Smooth muscle cell (in vitro differentiated cells): ENCODE data around the gene THRAP3. TPM values are rescaled to one million over a fixed set of nuclear protein-coding genes. Genes with fewer than 3 reads are reported as not detected.

Experiments used
- DNase-seq: peaks from one replicate; lab custom pipeline; 2025; ENCODE audit not compliant: unreplicated experiment; lab: John Stamatoyannopoulos, UW
- H2AFZ ChIP-seq: fragments of 200-600 bp; sonication (generic); 2 replicates; pipeline ENCODE4 v1.6.0; 2016; ENCODE audit warnings: antibody characterized with exemption, low read depth, mild to moderate bottlenecking
- H3F3A ChIP-seq: fragments of 200-600 bp; sonication (generic); 2 replicates; pipeline ENCODE4 v1.6.0; 2017; ENCODE audit warnings: antibody characterized with exemption, low read depth
- H3K27ac ChIP-seq: fragments of 200-600 bp; sonication (generic); 2 replicates; pipeline ENCODE4 v1.5.1; 2016; ENCODE audit warnings: low read depth, mild to moderate bottlenecking
- H3K27me3 ChIP-seq: fragments of 200-600 bp; sonication (generic); 2 replicates; pipeline ENCODE4 v1.6.1; 2016; ENCODE audit warnings: low read depth, mild to moderate bottlenecking
- H3K36me3 ChIP-seq: fragments of 200-600 bp; sonication (generic); 2 replicates; pipeline ENCODE4 v1.5.1; 2016; ENCODE audit warnings: low read depth
- H3K4me1 ChIP-seq: fragments of 200-600 bp; sonication (generic); 2 replicates; pipeline ENCODE4 v1.5.1; 2016; ENCODE audit warnings: low read depth
- H3K4me2 ChIP-seq: fragments of 200-600 bp; sonication (generic); 2 replicates; pipeline ENCODE4 v1.6.0; 2016; ENCODE audit warnings: mild to moderate bottlenecking
- H3K4me3 ChIP-seq: fragments of 200-600 bp; sonication (generic); 2 replicates; pipeline ENCODE4 v1.5.1; 2016; ENCODE audit warnings: mild to moderate bottlenecking
- H3K79me2 ChIP-seq: fragments of 200-600 bp; sonication (generic); 2 replicates; pipeline ENCODE4 v1.6.0; 2016; ENCODE audit warnings: low read depth, mild to moderate bottlenecking
- H3K9ac ChIP-seq: fragments of 200-600 bp; sonication (generic); 2 replicates; pipeline ENCODE4 v1.6.0; 2016; ENCODE audit warnings: low read depth
- H3K9me3 ChIP-seq: fragments of 200-600 bp; sonication (generic); replicated peaks from 2 replicates; pipeline ENCODE4 v1.5.1; 2016; ENCODE audit warnings: low read depth
- H4K20me1 ChIP-seq: fragments of 200-600 bp; sonication (generic); 2 replicates; pipeline ENCODE4 v1.6.0; 2016; ENCODE audit warnings: low read depth
- WGBS: methylation state at CpG from one replicate; pipeline ENCODE4 v1.1.7; 2016; ENCODE audit warnings: low lambda C conversion rate; 5-methylcytosine and 5-hydroxymethylcytosine counted together
- polyA plus RNA-seq: library from polyadenylated mRNA; unstranded; fragments of >200 nt; fragmentation: Nextera tagmentation; extraction: Ambion mirVana; gene quantifications from 2 replicates; pipeline ENCODE4 v1.2.1, GENCODE V29; 2016
- total RNA-seq: library from RNA; depleted of rRNA; stranded (reverse); fragments of >200 nt; gene quantifications from 2 replicates; pipeline ENCODE4 v1.2.3, GENCODE V29; 2014
- TF ChIP-seq, protein P1 (sequence below): fragments of 200-600 bp; sonication (generic); IDR thresholded peaks from 2 replicates; pipeline ENCODE4 v1.5.1; 2017; ENCODE audit warnings: borderline replicate concordance, mild to moderate bottlenecking, antibody characterized with exemption; ENCODE audit not compliant: insufficient read depth, poor library complexity, severe bottlenecking

THRAP3 gene, protein sequence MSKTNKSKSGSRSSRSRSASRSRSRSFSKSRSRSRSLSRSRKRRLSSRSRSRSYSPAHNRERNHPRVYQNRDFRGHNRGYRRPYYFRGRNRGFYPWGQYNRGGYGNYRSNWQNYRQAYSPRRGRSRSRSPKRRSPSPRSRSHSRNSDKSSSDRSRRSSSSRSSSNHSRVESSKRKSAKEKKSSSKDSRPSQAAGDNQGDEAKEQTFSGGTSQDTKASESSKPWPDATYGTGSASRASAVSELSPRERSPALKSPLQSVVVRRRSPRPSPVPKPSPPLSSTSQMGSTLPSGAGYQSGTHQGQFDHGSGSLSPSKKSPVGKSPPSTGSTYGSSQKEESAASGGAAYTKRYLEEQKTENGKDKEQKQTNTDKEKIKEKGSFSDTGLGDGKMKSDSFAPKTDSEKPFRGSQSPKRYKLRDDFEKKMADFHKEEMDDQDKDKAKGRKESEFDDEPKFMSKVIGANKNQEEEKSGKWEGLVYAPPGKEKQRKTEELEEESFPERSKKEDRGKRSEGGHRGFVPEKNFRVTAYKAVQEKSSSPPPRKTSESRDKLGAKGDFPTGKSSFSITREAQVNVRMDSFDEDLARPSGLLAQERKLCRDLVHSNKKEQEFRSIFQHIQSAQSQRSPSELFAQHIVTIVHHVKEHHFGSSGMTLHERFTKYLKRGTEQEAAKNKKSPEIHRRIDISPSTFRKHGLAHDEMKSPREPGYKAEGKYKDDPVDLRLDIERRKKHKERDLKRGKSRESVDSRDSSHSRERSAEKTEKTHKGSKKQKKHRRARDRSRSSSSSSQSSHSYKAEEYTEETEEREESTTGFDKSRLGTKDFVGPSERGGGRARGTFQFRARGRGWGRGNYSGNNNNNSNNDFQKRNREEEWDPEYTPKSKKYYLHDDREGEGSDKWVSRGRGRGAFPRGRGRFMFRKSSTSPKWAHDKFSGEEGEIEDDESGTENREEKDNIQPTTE
- total RNA-seq (60.5 and 97.2 TPM in 2 replicates), polyA plus RNA-seq (44.1 and 45.1 TPM in 2 replicates)

DNA sequence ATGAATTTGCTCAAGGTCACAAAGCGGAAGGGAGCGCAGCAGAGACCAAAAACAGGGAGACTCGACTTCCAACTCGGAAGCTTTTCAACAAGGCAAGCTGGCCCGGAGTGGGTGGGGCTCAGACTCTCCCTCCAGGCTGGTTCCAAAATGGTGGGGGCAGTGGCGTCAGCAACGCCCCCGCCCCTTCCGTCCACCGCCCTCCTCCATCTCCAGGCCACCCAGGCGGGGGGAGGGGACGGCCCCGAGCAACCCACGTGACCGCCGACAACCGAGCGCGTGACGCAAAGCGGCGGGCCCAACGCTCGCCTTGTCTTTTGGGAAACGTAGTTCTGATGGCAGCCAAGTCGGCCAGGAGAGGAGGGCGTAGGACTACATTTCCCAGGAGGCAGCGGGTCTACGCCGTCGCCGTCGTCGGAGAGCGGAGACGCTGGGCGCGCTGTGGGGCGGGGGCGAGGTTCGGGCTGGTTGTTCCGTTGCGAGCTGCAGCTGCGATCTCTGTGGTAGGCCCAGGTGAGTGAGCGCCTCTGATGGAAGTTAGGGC is at the start of gene THRAP3:
Gene THRAP3, plus strand, starts transcription at position 448 of the 541 bp plus-strand sequence. CDS start 58,121 bp downstream, outside the sequence.
- TF ChIP-seq, protein P1, sequence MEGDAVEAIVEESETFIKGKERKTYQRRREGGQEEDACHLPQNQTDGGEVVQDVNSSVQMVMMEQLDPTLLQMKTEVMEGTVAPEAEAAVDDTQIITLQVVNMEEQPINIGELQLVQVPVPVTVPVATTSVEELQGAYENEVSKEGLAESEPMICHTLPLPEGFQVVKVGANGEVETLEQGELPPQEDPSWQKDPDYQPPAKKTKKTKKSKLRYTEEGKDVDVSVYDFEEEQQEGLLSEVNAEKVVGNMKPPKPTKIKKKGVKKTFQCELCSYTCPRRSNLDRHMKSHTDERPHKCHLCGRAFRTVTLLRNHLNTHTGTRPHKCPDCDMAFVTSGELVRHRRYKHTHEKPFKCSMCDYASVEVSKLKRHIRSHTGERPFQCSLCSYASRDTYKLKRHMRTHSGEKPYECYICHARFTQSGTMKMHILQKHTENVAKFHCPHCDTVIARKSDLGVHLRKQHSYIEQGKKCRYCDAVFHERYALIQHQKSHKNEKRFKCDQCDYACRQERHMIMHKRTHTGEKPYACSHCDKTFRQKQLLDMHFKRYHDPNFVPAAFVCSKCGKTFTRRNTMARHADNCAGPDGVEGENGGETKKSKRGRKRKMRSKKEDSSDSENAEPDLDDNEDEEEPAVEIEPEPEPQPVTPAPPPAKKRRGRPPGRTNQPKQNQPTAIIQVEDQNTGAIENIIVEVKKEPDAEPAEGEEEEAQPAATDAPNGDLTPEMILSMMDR: no peak

DNA sequence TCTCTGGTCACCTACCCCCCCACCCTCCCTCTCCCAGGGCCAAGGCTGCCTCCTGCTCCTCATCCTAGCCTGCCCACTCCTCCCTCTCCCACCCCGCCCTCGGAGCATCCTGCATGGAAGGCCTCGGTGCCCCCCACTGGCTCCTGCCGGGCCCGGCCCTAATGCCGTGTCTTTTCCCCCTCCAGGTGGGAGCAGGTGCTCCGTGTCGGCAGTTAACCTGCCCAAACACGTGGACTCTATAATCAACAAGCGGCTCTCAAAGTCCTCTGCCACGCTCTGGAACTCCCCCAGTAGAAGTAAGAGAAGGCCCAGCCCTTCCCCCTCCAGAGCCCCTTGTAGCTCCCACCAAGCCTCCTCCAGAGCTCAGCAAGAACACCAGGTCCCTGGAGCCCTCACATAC is 49.5 kb upstream of the THRAP3 start:
- Histone ChIP-seq H3K4me2 (no peak overlapping the region), H2AFZ (no peak overlapping the region), H3K9ac (peak overlapping the region; percentile 54), H3F3A (peaks cover 3% of the 10 kb centered on the region), H4K20me1 (peaks cover 90% of the 10 kb centered on the region), H3K27ac (peak overlapping the region; percentile 58), H3K4me3 (no peak overlapping the region), H3K4me1 (peaks cover 13% of the 10 kb centered on the region), H3K36me3 (no peaks in the 10 kb centered on the region), H3K79me2 (peaks cover 55% of the 10 kb centered on the region), H3K27me3 (no peaks in the 10 kb centered on the region), H3K9me3 (no peaks in the 10 kb centered on the region)
- 90% methylated on average over 9 of the region's 11 CpGs for WGBS
- DNase-seq: no peak
- TF ChIP-seq, protein P1: no peak

More for the DNA sequence above, at the start of gene THRAP3:
- Histone ChIP-seq H3K36me3 (no peaks in the 10 kb centered on the region), H3K27me3 (no peaks in the 10 kb centered on the region), H3K4me1 (peaks cover 23% of the 10 kb centered on the region), H4K20me1 (peaks cover 46% of the 10 kb centered on the region), H3K9me3 (no peaks in the 10 kb centered on the region), H3F3A (peaks cover 14% of the 10 kb centered on the region), H3K9ac (peak within 1 kb of the TSS; percentile 97), H3K4me2 (peak within 1 kb of the TSS; percentile 92), H3K79me2 (peaks cover 47% of the 10 kb centered on the region), H2AFZ (peak within 1 kb of the TSS; percentile 87), H3K27ac (peak within 1 kb of the TSS; percentile 98), H3K4me3 (peak within 1 kb of the TSS; percentile 63)
- peak; percentile 98 for DNase-seq
- under 1% methylated on average over 39 of the region's 45 CpGs for WGBS

DNA sequence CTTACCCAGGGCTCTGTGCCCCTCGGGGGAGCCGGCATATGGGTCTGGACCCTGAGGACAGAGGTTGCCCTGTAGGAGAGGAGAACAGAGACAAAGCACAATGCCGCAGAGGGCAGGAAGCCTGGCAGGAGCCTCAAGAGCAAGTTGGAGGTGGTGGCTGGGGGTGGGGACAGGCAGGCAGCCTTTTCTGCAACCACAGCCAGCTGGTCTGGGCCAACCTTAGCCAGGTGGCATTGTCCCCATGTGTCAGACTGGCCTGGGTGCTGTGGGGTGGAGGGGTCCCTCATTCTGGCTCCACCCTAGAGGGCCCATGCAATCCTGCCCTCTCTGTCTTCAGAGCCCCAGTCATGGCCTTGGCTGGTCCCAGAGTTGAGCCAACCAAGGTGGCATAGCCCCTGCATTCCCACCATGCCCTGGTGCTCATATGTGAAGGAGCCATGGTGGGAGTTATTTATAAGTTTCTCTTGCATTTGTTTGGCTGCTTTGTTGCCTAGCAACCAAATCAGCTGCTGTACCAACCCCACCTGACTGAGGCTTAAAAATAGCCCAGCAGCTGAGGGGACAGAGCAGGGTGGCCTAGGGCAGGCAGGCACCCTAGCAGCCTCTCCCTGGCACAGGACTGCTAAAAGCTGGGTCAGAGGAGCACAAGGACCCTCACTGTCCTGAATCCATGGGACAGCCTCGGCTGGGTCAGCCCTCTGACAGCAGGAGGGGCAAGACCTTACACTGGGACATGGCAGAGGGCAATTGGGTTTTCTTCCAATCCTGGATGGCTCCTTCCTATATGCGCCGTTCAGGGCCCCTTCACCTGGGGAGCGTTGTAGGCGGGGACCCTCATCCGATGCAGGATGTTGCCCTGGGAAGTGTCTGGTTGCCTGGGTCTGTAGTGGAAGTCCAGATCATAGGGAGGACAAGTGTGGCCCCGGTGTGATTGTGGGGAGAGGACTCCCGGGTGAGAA is 48.8 kb upstream of the THRAP3 start:
- Histone ChIP-seq H3K9me3 (no peaks in the 10 kb centered on the region), H3K79me2 (peaks cover 48% of the 10 kb centered on the region), H3K9ac (peak overlapping the region; percentile 54), H2AFZ (no peak overlapping the region), H3K27me3 (no peaks in the 10 kb centered on the region), H3F3A (peaks cover 3% of the 10 kb centered on the region), H3K4me3 (no peak overlapping the region), H3K27ac (peak overlapping the region; percentile 58), H3K4me2 (no peak overlapping the region), H3K36me3 (no peaks in the 10 kb centered on the region), H3K4me1 (peaks cover 13% of the 10 kb centered on the region), H4K20me1 (peaks cover 90% of the 10 kb centered on the region)
- WGBS: 91% methylated on average over 11 of the region's 11 CpGs
- no peak for DNase-seq
- TF ChIP-seq, protein P1: no peak
